Mesendoderm (in vitro differentiated cells): ENCODE data around the gene NHSL1.

ENCODE experiments used
- DNase-seq: peaks from one replicate; pipeline ENCODE4 v3.0.0; 2013
- H2AK5ac ChIP-seq: 2 replicates; pipeline ENCODE4 v1.6.1; 2013; ENCODE audit warnings: low read length, inconsistent platforms
- H2BK120ac ChIP-seq: 2 replicates; pipeline ENCODE4 v1.6.1; 2013; ENCODE audit warnings: low read depth, mild to moderate bottlenecking, low read length, moderate library complexity, mixed read lengths
- H2BK15ac ChIP-seq: replicated peaks from 2 replicates; pipeline ENCODE4 v1.6.1; 2013; ENCODE audit warnings: low read depth, mild to moderate bottlenecking, moderate library complexity
- H2BK5ac ChIP-seq: 2 replicates; pipeline ENCODE4 v1.6.1; 2013; ENCODE audit warnings: low read length, inconsistent platforms
- H3K18ac ChIP-seq: 2 replicates; pipeline ENCODE4 v1.6.1; 2013; ENCODE audit warnings: mild to moderate bottlenecking, low read length, mixed read lengths
- H3K23ac ChIP-seq: one replicate; pipeline ENCODE4 v1.6.1; 2013; ENCODE audit warnings: low read length
- H3K27ac ChIP-seq: 2 replicates; pipeline ENCODE4 v1.5.1; 2013; ENCODE audit warnings: low read depth, mild to moderate bottlenecking, inconsistent platforms, low read length, moderate library complexity
- H3K27me3 ChIP-seq: 2 replicates; pipeline ENCODE4 v1.6.1; 2013; ENCODE audit warnings: low read length, control low read depth, mild to moderate bottlenecking, inconsistent platforms; ENCODE audit not compliant: insufficient read depth, poor library complexity
- H3K36me3 ChIP-seq: 2 replicates; pipeline ENCODE4 v1.6.1; 2013; ENCODE audit warnings: low read length, inconsistent platforms; ENCODE audit not compliant: control insufficient read depth, insufficient read depth
- H3K4ac ChIP-seq: one replicate; pipeline ENCODE4 v1.6.1; 2013; ENCODE audit warnings: low read depth, mild to moderate bottlenecking, low read length, moderate library complexity
- H3K4me1 ChIP-seq: 2 replicates; pipeline ENCODE4 v1.6.1; 2013; ENCODE audit warnings: low read depth, low read length, inconsistent platforms; ENCODE audit not compliant: control insufficient read depth
- H3K4me2 ChIP-seq: 2 replicates; pipeline ENCODE4 v1.6.1; 2013; ENCODE audit warnings: low read length
- H3K4me3 ChIP-seq: 2 replicates; pipeline ENCODE4 v1.5.1; 2013; ENCODE audit warnings: mild to moderate bottlenecking, low read length
- H3K56ac ChIP-seq: one replicate; pipeline ENCODE4 v1.6.1; 2013; ENCODE audit warnings: low read length
- H3K79me1 ChIP-seq: 2 replicates; pipeline ENCODE4 v1.6.1; 2013; ENCODE audit warnings: low read length, inconsistent platforms
- H3K79me2 ChIP-seq: 2 replicates; pipeline ENCODE4 v1.6.1; 2013; ENCODE audit warnings: mild to moderate bottlenecking, low read length; ENCODE audit not compliant: control insufficient read depth, insufficient read depth
- H3K9ac ChIP-seq: 2 replicates; pipeline ENCODE4 v1.6.1; 2013; ENCODE audit warnings: low read length, inconsistent platforms
- H4K5ac ChIP-seq: one replicate; pipeline ENCODE4 v1.6.1; 2013; ENCODE audit warnings: low read length
- H4K8ac ChIP-seq: one replicate; pipeline ENCODE4 v1.6.1; 2013; ENCODE audit warnings: low read depth, mild to moderate bottlenecking, control low read depth, low read length, moderate library complexity
- WGBS: extraction: QIAGEN DNeasy Blood & Tissue Kit; methylation state at CpG from one replicate; pipeline ENCODE4 v1.1.7; 2013; ENCODE audit warnings: low lambda C conversion rate, missing lambda C conversion rate; ENCODE audit not compliant: insufficient coverage; ENCODE audit errors: extremely low coverage; 5-methylcytosine and 5-hydroxymethylcytosine counted together

Gene NHSL1

GRCh38 chr6:138441965-138442364 lies 57.3 kb downstream of the NHSL1 start:
- Histone ChIP-seq H2AK5ac (no peak overlapping the region), H3K27ac (no peak overlapping the region)
- WGBS, result no CpG with 5 or more reads among the region's 6 CpGs

GRCh38 chr6:138440758-138441357 lies 58.4 kb downstream of the NHSL1 start:
- Histone ChIP-seq H3K27me3 (no peaks in the 10 kb centered on the region), H3K79me1 (no peaks in the 10 kb centered on the region), H4K8ac (no peak overlapping the region), H3K56ac (no peak overlapping the region), H4K5ac (no peak overlapping the region), H3K18ac (no peak overlapping the region), H3K23ac (no peak overlapping the region), H3K9ac (no peak overlapping the region), H3K4me2 (no peak overlapping the region), H3K4me1 (no peaks in the 10 kb centered on the region), H2BK5ac (no peak overlapping the region), H3K36me3 (no peaks in the 10 kb centered on the region), H2AK5ac (no peak overlapping the region), H3K4me3 (no peak overlapping the region), H3K4ac (no peak overlapping the region), H2BK120ac (no peak overlapping the region), H2BK15ac (no peak overlapping the region), H3K27ac (no peak overlapping the region), H3K79me2 (no peaks in the 10 kb centered on the region)
- no peak for DNase-seq
- no CpG with 5 or more reads among the region's 4 CpGs for WGBS

More at GRCh38 chr6:138441965-138442364, 57.3 kb downstream of the NHSL1 start:
- Histone ChIP-seq H2BK120ac (no peak overlapping the region), H3K36me3 (peaks cover 3% of the 10 kb centered on the region), H4K5ac (no peak overlapping the region), H3K23ac (no peak overlapping the region), H2BK15ac (no peak overlapping the region), H3K4me1 (no peaks in the 10 kb centered on the region), H3K18ac (no peak overlapping the region), H3K4me2 (no peak overlapping the region), H3K79me1 (no peaks in the 10 kb centered on the region), H3K4ac (no peak overlapping the region), H3K9ac (no peak overlapping the region), H3K27me3 (peaks cover 2% of the 10 kb centered on the region), H3K56ac (no peak overlapping the region), H2BK5ac (no peak overlapping the region), H3K79me2 (no peaks in the 10 kb centered on the region), H4K8ac (no peak overlapping the region), H3K4me3 (no peak overlapping the region)
- DNase-seq, result no peak

GRCh38 chr6:138440296-138440695 lies 59.0 kb downstream of the NHSL1 start:
- H4K8ac ChIP-seq, result no peak overlapping the region
- H2BK120ac ChIP-seq, result no peak overlapping the region
- no peak overlapping the region for H2BK15ac ChIP-seq
- no peak overlapping the region for H3K56ac ChIP-seq
- no peaks in the 10 kb centered on the region for H3K4me1 ChIP-seq
- no peak overlapping the region for H4K5ac ChIP-seq
- no peaks in the 10 kb centered on the region for H3K36me3 ChIP-seq
- H3K79me2 ChIP-seq, result no peaks in the 10 kb centered on the region
- H3K9ac ChIP-seq, result no peak overlapping the region
- H3K23ac ChIP-seq, result no peak overlapping the region
- DNase-seq, result no peak
- no peak overlapping the region for H2BK5ac ChIP-seq
- H3K4ac ChIP-seq, result no peak overlapping the region
- H2AK5ac ChIP-seq, result no peak overlapping the region
- H3K4me2 ChIP-seq, result no peak overlapping the region
- no peak overlapping the region for H3K27ac ChIP-seq
- no peaks in the 10 kb centered on the region for H3K79me1 ChIP-seq
- no peaks in the 10 kb centered on the region for H3K27me3 ChIP-seq
- no peak overlapping the region for H3K18ac ChIP-seq
- H3K4me3 ChIP-seq, result no peak overlapping the region
- WGBS, result no CpG with 5 or more reads among the region's 3 CpGs

- Histone ChIP-seq H3K27ac (no peak overlapping the region), H4K8ac (no peak overlapping the region), H2BK5ac (no peak overlapping the region), H3K56ac (no peak overlapping the region), H3K23ac (no peak overlapping the region), H3K4me3 (no peak overlapping the region), H2BK15ac (no peak overlapping the region), H3K9ac (no peak overlapping the region), H3K4me1 (no peaks in the 10 kb centered on the region), H3K18ac (no peak overlapping the region), H3K36me3 (no peaks in the 10 kb centered on the region), H2AK5ac (no peak overlapping the region), H2BK120ac (no peak overlapping the region), H3K4ac (no peak overlapping the region), H3K27me3 (no peaks in the 10 kb centered on the region), H3K79me1 (no peaks in the 10 kb centered on the region), H4K5ac (no peak overlapping the region), H3K79me2 (no peaks in the 10 kb centered on the region), H3K4me2 (no peak overlapping the region)
- DNase-seq, result no peak
- WGBS, result no CpG with 5 or more reads among the region's 7 CpGs
Observed at GRCh38 chr6:138439546-138439945, 59.7 kb downstream of the NHSL1 start.

GRCh38 chr6:138434925-138435324 lies 64.4 kb downstream of the NHSL1 start:
- Histone ChIP-seq H3K18ac (no peak overlapping the region), H2BK15ac (no peak overlapping the region), H2BK5ac (no peak overlapping the region), H3K23ac (no peak overlapping the region), H3K36me3 (no peaks in the 10 kb centered on the region), H2BK120ac (no peak overlapping the region), H3K4ac (no peak overlapping the region), H3K27me3 (no peaks in the 10 kb centered on the region), H3K4me3 (no peak overlapping the region), H3K4me2 (no peak overlapping the region), H3K4me1 (no peaks in the 10 kb centered on the region), H4K8ac (no peak overlapping the region), H3K56ac (no peak overlapping the region), H3K9ac (no peak overlapping the region), H4K5ac (no peak overlapping the region), H3K27ac (no peak overlapping the region), H3K79me2 (no peaks in the 10 kb centered on the region), H2AK5ac (no peak overlapping the region), H3K79me1 (no peaks in the 10 kb centered on the region)
- no CpG with 5 or more reads among the region's 4 CpGs for WGBS
- no peak for DNase-seq

- H3K56ac ChIP-seq, result no peak overlapping the region
- no peak overlapping the region for H2BK120ac ChIP-seq
- no peak overlapping the region for H3K27ac ChIP-seq
- H2AK5ac ChIP-seq, result no peak overlapping the region
- no peaks in the 10 kb centered on the region for H3K4me1 ChIP-seq
- H4K8ac ChIP-seq, result no peak overlapping the region
- WGBS, result no CpG with 5 or more reads among the region's 3 CpGs
- no peak overlapping the region for H3K9ac ChIP-seq
- no peak overlapping the region for H3K18ac ChIP-seq
- H3K23ac ChIP-seq, result no peak overlapping the region
- H4K5ac ChIP-seq, result no peak overlapping the region
- no peaks in the 10 kb centered on the region for H3K27me3 ChIP-seq
- no peak overlapping the region for H2BK15ac ChIP-seq
- no peak overlapping the region for H3K4me3 ChIP-seq
- H2BK5ac ChIP-seq, result no peak overlapping the region
- H3K79me1 ChIP-seq, result no peaks in the 10 kb centered on the region
- H3K4ac ChIP-seq, result no peak overlapping the region
- H3K79me2 ChIP-seq, result no peaks in the 10 kb centered on the region
- no peaks in the 10 kb centered on the region for H3K36me3 ChIP-seq
- no peak overlapping the region for H3K4me2 ChIP-seq
- DNase-seq, result no peak
Observed at GRCh38 chr6:138434096-138434495, 65.2 kb downstream of the NHSL1 start.
